Stimulated activated CD4-positive, alpha-beta T cell treated with anti-CD3 and anti-CD28 coated beads, Interleukin-4, amount 100 ng/mL, for 4 hours (primary cell): Measurements from ENCODE around the gene AGAP3.
A peak's percentile ranks its signal among the peaks of the same experiment; 100 is the strongest.

Experiments
- DNase-seq, 2 experiments: peaks; one replicate each; pipeline ENCODE4 v3.0.0-alpha.2; 2020

Gene AGAP3

GRCh38 chr7:151137791-151138152 is 51.5 kb downstream of the AGAP3 start:
- DNase-seq = no peak

DNA sequence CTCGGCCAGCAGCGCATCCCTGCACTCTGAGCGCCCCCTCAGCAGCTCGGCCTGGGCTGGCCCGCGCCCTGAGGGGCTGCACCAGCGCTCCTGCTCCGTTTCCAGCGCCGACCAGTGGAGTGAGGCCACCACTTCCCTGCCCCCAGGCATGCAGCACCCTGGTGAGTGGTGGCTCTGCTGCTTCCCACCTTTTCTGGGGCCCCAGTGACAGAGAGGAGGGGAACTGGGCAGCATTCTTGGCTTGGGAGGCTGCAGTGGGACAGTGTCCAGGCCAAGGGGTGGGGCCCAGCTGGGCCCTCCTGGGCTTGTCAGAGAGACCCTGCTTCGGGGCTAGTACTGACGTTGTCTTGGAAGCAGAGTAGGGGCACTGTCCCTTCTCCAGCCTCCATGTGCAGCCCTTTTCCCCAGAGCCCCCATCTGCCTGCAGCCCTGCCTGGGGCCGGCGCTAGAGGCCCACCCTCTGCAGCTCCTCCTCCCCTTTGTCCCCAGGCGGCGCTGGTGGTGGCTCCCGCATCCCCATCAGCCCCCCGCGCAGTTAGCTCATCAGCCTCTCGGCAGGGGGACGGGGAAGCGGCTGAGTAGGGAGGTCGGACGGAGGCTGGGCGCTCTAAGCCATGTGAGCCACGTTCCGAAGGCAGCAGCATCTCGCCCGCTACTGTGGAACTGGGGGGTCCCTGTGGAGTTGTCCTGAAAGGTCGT is 52.0 kb downstream of the AGAP3 start:
- no peak for DNase-seq

GRCh38 chr7:151139071-151139790 is 53.0 kb downstream of the AGAP3 start:
- no peak for DNase-seq

DNA sequence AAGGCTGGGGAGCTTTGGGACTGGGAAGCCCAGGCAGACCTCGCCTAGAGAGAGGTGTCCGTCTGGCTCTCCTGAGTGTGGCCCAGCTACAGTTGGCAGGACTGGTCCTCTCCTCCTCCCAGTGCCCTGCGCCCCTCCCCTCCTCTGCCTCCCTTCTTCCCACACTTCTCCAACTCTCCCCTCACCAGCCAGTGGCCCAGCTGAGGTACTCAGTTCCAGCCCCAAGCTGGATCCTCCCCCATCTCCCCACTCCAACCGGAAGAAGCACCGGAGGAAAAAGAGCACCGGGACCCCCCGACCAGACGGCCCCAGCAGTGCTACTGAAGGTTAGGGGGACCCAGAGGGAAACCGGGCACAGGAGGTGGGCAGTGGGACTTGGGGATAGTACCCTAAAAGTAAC is 53.5 kb downstream of the AGAP3 start:
- no peak for DNase-seq

GRCh38 chr7:151140826-151141225 is 54.6 kb downstream of the AGAP3 start:
- DNase-seq = no peak

- no peak for DNase-seq
Observed at GRCh38 chr7:151141311-151141854, 55.1 kb downstream of the AGAP3 start.

- DNase-seq = no peak
Observed at GRCh38 chr7:151141855-151142685, 55.8 kb downstream of the AGAP3 start.

DNA sequence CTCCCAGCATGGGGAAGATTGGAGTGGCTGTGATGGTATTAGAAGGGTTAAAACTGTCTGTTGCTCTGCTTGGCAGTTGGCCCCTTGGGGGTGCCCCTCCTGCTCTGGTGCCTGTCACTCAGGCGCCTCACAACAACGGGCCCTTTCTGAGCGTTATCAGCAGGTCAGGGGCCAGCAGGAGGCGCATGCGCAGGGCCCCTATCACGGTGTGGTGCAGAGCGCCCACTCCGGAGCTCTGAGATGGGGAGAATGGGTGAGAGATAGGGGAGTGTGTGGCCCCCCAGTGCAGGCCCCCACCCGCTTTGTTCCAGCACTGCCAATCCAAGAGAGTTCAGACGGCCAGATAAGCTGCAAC is 56.4 kb downstream of the AGAP3 start:
- no peak for DNase-seq

- DNase-seq = no peak
Observed at GRCh38 chr7:151143261-151144015, 57.2 kb downstream of the AGAP3 start.

DNA sequence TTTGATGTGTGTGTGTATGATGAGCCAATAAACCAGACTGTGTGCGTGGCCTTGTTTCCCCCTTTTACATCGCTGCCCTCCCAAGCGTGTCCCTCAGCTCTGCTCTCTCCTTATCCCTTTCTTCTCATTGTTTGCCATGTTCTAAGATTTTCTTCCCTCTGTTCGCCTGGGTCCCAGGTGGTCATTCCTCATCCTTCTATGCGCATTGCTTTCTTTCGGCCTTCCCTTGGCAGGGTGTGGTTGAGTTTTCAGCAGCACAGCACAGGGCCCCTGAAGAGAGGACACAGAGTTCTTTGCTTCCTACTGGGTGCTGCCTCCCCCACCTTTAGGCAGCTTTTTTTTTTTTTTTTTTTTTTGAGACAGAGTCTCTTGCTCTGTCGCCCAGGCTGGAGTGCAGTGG is 58.1 kb downstream of the AGAP3 start:
- no peak for DNase-seq

- no peak for DNase-seq
Observed at GRCh38 chr7:151146761-151147160, 60.5 kb downstream of the AGAP3 start.

GRCh38 chr7:151148319-151149259 is 62.3 kb downstream of the AGAP3 start:
- no peak for DNase-seq

DNA sequence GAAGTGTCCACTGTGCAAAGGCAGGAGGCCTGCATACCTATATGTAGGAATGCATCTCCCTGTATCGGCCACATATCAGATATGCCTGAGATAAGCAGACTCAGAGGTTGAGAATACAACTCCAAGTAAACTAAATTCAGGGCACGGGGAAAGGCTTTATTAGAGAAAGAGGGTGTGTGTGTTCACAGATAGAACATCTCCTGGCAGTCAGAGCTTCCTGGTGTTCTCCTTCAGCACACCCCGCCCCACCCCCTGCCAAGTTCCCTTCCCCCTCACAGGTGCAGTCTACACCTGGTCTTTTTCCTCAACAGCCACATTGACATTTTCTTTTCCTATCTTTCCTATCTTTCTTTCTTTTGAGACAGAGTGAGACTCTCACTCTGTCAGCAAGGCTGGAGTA is 64.1 kb downstream of the AGAP3 start:
- no peak for DNase-seq

GRCh38 chr7:151152643-151153513 is 66.6 kb downstream of the AGAP3 start:
- no peak for DNase-seq

DNA sequence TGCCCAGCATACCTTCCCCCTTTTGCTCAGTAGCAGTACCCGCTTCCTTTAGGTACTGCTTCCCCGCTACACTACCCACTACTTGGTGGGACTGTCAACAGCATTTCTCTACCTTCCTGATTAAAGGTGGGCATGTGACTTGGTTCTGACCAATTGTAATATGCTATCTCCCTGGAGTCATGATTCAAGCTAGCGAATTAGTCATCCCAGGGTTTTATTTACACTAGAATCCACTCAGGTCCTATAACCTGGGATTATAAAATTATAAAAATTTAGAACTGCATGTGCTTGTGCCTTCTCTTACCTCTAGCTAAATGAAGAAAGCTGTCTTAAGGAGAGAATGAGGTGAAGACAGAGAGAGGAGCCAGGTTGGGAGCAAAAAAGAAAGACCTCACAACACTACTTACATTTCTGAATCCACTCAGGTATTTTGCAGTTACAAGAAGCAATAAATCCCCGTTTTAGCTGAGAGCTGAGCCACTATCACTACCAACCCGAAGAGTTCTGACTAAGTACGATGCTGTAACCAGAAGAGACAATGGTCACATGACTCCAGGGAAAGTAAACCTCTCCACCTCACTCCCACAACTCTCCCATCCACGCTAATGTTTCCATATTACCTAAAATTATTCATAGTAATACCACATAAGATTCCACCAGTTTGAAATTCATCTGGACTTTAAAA is 71.5 kb downstream of the AGAP3 start:
- DNase-seq = no peak

GRCh38 chr7:151161757-151162156 is 75.5 kb downstream of the AGAP3 start:
- no peak for DNase-seq

GRCh38 chr7:151166629-151167196 is 80.4 kb downstream of the AGAP3 start:
- no peak for DNase-seq

DNA sequence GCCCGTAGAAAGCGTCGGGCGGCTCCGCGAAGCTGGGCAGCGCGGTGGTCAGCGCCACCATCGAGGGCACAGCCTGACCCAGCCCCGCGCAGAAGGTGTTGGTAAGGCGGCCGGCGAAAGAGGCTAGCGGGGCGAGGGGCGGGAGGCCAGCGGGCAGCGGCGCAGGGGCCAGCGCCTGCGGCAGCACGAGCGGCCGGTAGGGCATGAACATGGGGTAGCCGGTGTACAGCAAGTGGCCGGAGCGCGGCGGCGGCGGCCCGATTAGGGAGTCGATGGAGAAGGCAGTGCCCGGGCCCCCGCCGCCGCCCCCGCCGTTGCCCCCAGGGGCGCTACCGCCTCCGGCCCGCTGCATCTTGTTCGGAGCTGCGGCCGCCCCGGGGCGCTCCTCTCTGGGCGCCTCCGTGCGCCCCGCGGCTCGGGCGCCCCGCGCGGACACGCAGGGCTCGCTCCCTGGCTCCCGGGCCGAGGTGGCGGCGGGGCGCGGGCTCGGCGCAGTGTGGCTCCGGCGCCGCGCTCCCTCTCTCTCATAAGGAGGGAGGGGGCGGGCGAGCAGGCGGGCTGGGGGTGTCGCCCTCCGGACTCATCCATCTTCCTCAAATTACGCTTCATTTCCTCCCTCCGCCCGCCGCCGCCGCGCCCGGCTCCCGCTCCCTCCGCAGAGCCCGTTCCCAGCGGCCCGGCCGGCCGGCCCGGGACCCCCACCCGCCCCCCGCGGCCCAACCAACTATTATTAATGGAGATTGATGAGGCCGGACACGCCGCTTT is 81.1 kb downstream of the AGAP3 start, which contains the start of gene GBX1:
Gene GBX1, minus strand, starts transcription at position 498 of the 765 bp plus-strand sequence. Its CDS starts 146 bp downstream, at position 352.
- DNase-seq = peak in 1 of 2 experiments; percentile 14
